Activated B cell treated with CpG ODN at 0.5 μM for 24 hours (primary cell): ENCODE data around the gene NRG3. TPM values are rescaled to one million over a fixed set of nuclear protein-coding genes. Genes with fewer than 3 reads are reported as not detected.

Experiments
- ATAC-seq: fragments of 200-7000 bp; cut with Tn5 transposase; one replicate; pipeline ENCODE4 v1.10.0; 2021; ENCODE audit warnings: low read depth, mild to moderate bottlenecking, moderate library complexity
- CTCF ChIA-PET: fragments of 350-600 bp; sonication (Branson Sonifier 250); formaldehyde crosslinking; loops from one replicate; lab custom pipeline; 2021; ENCODE audit warnings: antibody characterized with exemption; lab: Charles Lee
- POLR2A ChIA-PET: fragments of 350-600 bp; sonication (Branson Sonifier 250); formaldehyde crosslinking; loops from one replicate; lab custom pipeline; 2021; ENCODE audit warnings: antibody characterized with exemption; lab: Charles Lee
- DNase-seq: peaks from one replicate; pipeline ENCODE4 v3.0.0; 2022
- H3K27ac Mint-ChIP-seq: one replicate; pipeline ENCODE4 v1.8.0; 2020; ENCODE audit warnings: mixed read lengths
- H3K27me3 Mint-ChIP-seq: one replicate; pipeline ENCODE4 v1.8.0; 2021; ENCODE audit warnings: mixed read lengths
- H3K36me3 Mint-ChIP-seq: one replicate; pipeline ENCODE4 v1.8.0; 2021; ENCODE audit warnings: low read depth, mixed read lengths
- H3K4me1 Mint-ChIP-seq: one replicate; pipeline ENCODE4 v1.8.0; 2021; ENCODE audit warnings: mixed read lengths
- H3K4me3 Mint-ChIP-seq: one replicate; pipeline ENCODE4 v1.8.0; 2020; ENCODE audit warnings: mild to moderate bottlenecking, mixed read lengths
- H3K9me3 Mint-ChIP-seq: one replicate; pipeline ENCODE4 v1.8.0; 2020; ENCODE audit warnings: mixed read lengths
- intact Hi-C: fragments of 100-400 bp; cut with micrococcal nuclease; formaldehyde crosslinking; loops from one replicate; pipeline ENCODE4 v1.15.1; 2024
- total RNA-seq: library from RNA; stranded (reverse); gene quantifications from 2 replicates; pipeline ENCODE4 v1.2.3, GENCODE V29; 2022
- TF ChIP-seq, protein P1 (sequence below): fragments of 200-600 bp; IDR thresholded peaks from one replicate; pipeline ENCODE4 v1.8.0; 2022; ENCODE audit warnings: antibody characterized with exemption, mild to moderate bottlenecking

The NRG3 gene
- total RNA-seq, 1 donor from 2014 or later = not detected

DNA sequence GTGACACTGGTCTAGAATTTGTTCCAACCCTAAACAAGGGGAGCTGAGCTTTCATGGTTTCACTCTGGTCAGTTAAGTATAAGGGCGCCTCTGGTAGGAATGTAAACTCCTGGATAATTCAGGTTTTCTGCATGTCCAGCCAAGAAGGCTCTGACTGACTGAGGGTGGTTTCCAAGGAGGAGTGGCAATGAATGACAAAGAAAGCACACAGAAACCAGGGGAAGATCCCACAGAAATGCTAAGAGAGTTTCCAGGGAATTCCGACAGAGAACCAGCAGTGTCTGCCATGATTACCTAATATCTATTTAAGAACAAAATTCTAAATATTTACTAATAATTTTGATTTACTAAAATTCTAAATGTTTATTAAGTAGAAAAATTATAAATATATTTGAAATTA is 27.3 kb upstream of the NRG3 start:
- TF ChIP-seq, protein P1, sequence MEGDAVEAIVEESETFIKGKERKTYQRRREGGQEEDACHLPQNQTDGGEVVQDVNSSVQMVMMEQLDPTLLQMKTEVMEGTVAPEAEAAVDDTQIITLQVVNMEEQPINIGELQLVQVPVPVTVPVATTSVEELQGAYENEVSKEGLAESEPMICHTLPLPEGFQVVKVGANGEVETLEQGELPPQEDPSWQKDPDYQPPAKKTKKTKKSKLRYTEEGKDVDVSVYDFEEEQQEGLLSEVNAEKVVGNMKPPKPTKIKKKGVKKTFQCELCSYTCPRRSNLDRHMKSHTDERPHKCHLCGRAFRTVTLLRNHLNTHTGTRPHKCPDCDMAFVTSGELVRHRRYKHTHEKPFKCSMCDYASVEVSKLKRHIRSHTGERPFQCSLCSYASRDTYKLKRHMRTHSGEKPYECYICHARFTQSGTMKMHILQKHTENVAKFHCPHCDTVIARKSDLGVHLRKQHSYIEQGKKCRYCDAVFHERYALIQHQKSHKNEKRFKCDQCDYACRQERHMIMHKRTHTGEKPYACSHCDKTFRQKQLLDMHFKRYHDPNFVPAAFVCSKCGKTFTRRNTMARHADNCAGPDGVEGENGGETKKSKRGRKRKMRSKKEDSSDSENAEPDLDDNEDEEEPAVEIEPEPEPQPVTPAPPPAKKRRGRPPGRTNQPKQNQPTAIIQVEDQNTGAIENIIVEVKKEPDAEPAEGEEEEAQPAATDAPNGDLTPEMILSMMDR = no peak
- no peaks in the 10 kb centered on the region for H3K4me1 Mint-ChIP-seq
- ATAC-seq = no peak
- H3K9me3 Mint-ChIP-seq = peaks cover 2% of the 10 kb centered on the region
- ChIA-PET CTCF (no interaction called here), POLR2A (no interaction called here)
- no peak overlapping the region for H3K27ac Mint-ChIP-seq
- no peaks in the 10 kb centered on the region for H3K27me3 Mint-ChIP-seq
- H3K4me3 Mint-ChIP-seq = no peak overlapping the region
- DNase-seq = no peak
- intact Hi-C loops = no loop called here
- no peaks in the 10 kb centered on the region for H3K36me3 Mint-ChIP-seq

DNA sequence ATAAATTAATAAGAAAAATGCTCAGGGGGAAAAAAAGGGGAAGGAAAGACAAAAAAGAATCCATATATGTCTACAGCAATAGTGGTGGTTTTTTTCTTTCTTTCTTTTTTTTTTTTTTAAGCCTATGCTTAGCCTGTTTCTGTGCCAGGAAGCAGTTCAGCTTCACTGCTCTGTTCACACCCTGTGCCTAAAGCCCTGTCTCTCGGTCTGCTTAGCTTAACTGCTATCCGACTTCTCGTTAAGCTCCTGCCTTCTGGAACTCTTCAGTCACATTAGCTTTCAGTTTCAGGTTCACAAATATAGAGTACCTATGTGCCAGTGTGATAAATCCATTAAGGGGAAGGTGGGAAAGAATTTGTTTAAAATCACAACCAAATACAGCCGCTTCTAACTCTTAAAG is 26.5 kb upstream of the NRG3 start:
- ChIA-PET CTCF (no interaction called here), POLR2A (no interaction called here)
- ATAC-seq (no peak), DNase-seq (no peak)
- intact Hi-C loops = no loop called here
- Mint-ChIP-seq H3K4me3 (no peak overlapping the region), H3K9me3 (peaks cover 2% of the 10 kb centered on the region), H3K4me1 (no peaks in the 10 kb centered on the region), H3K27ac (no peak overlapping the region), H3K27me3 (no peaks in the 10 kb centered on the region), H3K36me3 (no peaks in the 10 kb centered on the region)
- TF ChIP-seq, protein P1 = no peak

DNA sequence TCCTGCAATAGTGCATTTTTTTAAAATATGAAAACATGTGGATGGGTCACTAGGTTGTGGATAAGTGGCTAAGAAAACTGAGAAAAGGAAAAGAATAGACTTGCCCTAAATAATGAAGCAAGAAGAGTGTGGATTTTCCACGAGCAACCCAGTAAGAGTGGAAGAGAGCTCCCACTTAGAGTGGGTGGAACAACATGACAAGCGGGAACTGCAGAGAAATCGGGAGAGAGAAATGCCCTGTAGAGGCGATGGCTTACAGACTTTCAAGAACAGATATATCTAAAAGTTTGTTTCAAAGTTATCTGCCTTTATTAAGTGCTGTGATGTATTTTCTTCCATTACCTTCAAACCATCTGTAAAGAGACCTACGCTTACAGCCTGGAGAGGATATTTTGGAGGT is 26.1 kb upstream of the NRG3 start:
- POLR2A ChIA-PET = no interaction called here
- TF ChIP-seq, protein P1 = no peak
- intact Hi-C loops = no loop called here
- Mint-ChIP-seq H3K27me3 (no peaks in the 10 kb centered on the region), H3K27ac (no peak overlapping the region), H3K36me3 (no peaks in the 10 kb centered on the region), H3K9me3 (peaks cover 4% of the 10 kb centered on the region), H3K4me1 (no peaks in the 10 kb centered on the region), H3K4me3 (no peak overlapping the region)
- CTCF ChIA-PET = no interaction called here
- no peak for DNase-seq
- no peak for ATAC-seq

DNA sequence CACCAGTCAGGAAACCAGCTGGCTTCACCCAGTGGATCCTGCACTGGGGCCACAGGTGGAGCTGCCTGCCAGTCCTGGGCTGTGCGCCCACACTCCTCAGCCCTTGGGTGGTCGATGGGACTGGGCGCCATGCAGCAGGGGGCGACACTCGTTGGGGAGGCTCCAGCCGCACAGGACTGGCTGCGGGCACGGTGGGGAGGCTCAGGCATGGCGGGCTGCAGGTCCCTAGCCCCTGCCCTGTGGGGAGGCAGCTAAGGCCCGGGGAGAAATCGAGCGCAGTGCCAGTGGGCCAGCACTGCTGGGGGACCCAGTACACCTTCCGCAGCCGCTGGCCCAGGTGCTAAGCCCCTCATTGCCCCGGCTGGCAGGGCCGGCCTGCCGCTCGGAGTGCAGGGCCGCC is 12.4 kb upstream of the NRG3 start:
- ChIA-PET CTCF (no interaction called here), POLR2A (no interaction called here)
- no peak overlapping the region for H3K4me3 Mint-ChIP-seq
- no peak for DNase-seq
- H3K27me3 Mint-ChIP-seq = no peaks in the 10 kb centered on the region
- TF ChIP-seq, protein P1 = no peak
- no peak overlapping the region for H3K27ac Mint-ChIP-seq
- intact Hi-C loops = no loop called here
- ATAC-seq = no peak
- H3K4me1 Mint-ChIP-seq = no peaks in the 10 kb centered on the region
- H3K36me3 Mint-ChIP-seq = no peaks in the 10 kb centered on the region
- peaks cover 4% of the 10 kb centered on the region for H3K9me3 Mint-ChIP-seq

DNA sequence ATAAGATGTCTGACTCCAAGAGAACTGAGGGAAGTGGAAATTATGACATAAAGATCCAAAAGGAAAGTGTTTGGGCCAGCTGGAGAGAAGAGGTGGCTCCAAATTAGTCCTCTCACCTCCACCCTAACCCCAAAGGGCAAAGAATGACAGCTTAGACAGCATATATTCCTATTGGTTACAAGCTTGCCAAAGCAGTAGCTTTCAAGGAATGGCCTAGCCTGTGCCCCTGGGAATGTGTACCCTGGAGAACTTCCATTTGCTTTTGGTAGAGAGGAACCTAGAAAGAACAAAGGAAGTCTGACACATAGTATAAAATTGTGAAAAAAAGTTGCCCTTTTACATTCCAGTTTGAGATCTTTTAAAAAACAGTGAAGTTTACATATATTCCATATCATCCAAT is 11.2 kb upstream of the NRG3 start:
- no peak for DNase-seq
- TF ChIP-seq, protein P1 = no peak
- intact Hi-C loops = no loop called here
- Mint-ChIP-seq H3K36me3 (no peaks in the 10 kb centered on the region), H3K27me3 (no peaks in the 10 kb centered on the region), H3K27ac (no peak overlapping the region), H3K9me3 (peaks cover 4% of the 10 kb centered on the region), H3K4me1 (no peaks in the 10 kb centered on the region), H3K4me3 (no peak overlapping the region)
- ATAC-seq = no peak
- ChIA-PET POLR2A (no interaction called here), CTCF (no interaction called here)
